CD1c-positive myeloid dendritic cell (primary cell): ENCODE measurements around the gene GDPD5.

ENCODE experiments used
- DNase-seq: peaks from one replicate; pipeline ENCODE4 v3.0.0-alpha.2; 2016; ENCODE audit errors: extremely low spot score

Gene GDPD5

GRCh38 chr11:75558939-75559843, 33.5 kb upstream of the GDPD5 start:
- DNase-seq: no peak

GRCh38 chr11:75557666-75558494, 32.1 kb upstream of the GDPD5 start:
- no peak for DNase-seq

GRCh38 chr11:75556275-75556674, 30.5 kb upstream of the GDPD5 start:
- no peak for DNase-seq

- DNase-seq: no peak
Measured at GRCh38 chr11:75555079-75555811, 29.5 kb upstream of the GDPD5 start.

GRCh38 chr11:75554258-75555022, 28.7 kb upstream of the GDPD5 start:
- DNase-seq: no peak

GRCh38 chr11:75553889-75554257, 28.1 kb upstream of the GDPD5 start:
- no peak for DNase-seq

GRCh38 chr11:75553182-75553581, 27.4 kb upstream of the GDPD5 start:
- DNase-seq: no peak

GRCh38 chr11:75549370-75549958, 23.7 kb upstream of the GDPD5 start:
- no peak for DNase-seq

- no peak for DNase-seq
Measured at GRCh38 chr11:75548595-75549272, 23.0 kb upstream of the GDPD5 start.

GRCh38 chr11:75547617-75548058, 21.9 kb upstream of the GDPD5 start:
- DNase-seq: peak; percentile 56

GRCh38 chr11:75547177-75547576, 21.4 kb upstream of the GDPD5 start:
- no peak for DNase-seq

GRCh38 chr11:75543806-75544205, 18.1 kb upstream of the GDPD5 start:
- DNase-seq: no peak

GRCh38 chr11:75542088-75542438, 16.3 kb upstream of the GDPD5 start:
- no peak for DNase-seq

- DNase-seq: no peak
Measured at GRCh38 chr11:75541193-75542087, 15.7 kb upstream of the GDPD5 start.

GRCh38 chr11:75539459-75540334, 14.0 kb upstream of the GDPD5 start:
- no peak for DNase-seq

GRCh38 chr11:75538150-75538942, 12.6 kb upstream of the GDPD5 start:
- DNase-seq: no peak

- no peak for DNase-seq
Measured at GRCh38 chr11:75537740-75538139, 12.0 kb upstream of the GDPD5 start.
